Stimulated activated naive B cell treated with anti-CD40 and anti-IgM and Interleukin-4, amounts not matched to agents 10 μg/mL and 1 μg/mL and 100 μg/mL, for 72 hours (primary cell): Measurements from ENCODE around the gene CHRM4.

Source experiments
- ATAC-seq, 2 donors: fragments of 150-1000 bp; cut with Tn5 transposase; replicated peaks; 2 replicates each; pipeline ENCODE4 v1.10.0; 2021; ENCODE audit warnings: moderate library complexity in 1 of 2
- DNase-seq: peaks from one replicate; pipeline ENCODE4 v3.0.0; 2021
- H3K27ac Mint-ChIP-seq: one replicate; pipeline ENCODE4 v1.8.0; 2022; ENCODE audit warnings: mild to moderate bottlenecking, mixed read lengths
- H3K27me3 Mint-ChIP-seq, 2 donors: one replicate each; pipeline ENCODE4 v1.8.0; 2022; ENCODE audit warnings: mixed read lengths in 2 of 2
- H3K36me3 Mint-ChIP-seq, 2 donors: one replicate each; pipeline ENCODE4 v1.8.0; 2022; ENCODE audit warnings: mixed read lengths in 2 of 2, mild to moderate bottlenecking in 1 of 2
- H3K4me1 Mint-ChIP-seq, 2 donors: one replicate each; pipeline ENCODE4 v1.8.0; 2022; ENCODE audit warnings: mixed read lengths in 2 of 2, mild to moderate bottlenecking in 1 of 2
- H3K4me3 Mint-ChIP-seq, 2 donors: one replicate each; pipeline ENCODE4 v1.8.0; 2022; ENCODE audit warnings: mild to moderate bottlenecking in 2 of 2, mixed read lengths in 2 of 2, moderate library complexity in 1 of 2
- H3K9me3 Mint-ChIP-seq, 2 donors: one replicate each; pipeline ENCODE4 v1.8.0; 2022; ENCODE audit warnings: mixed read lengths in 2 of 2, mild to moderate bottlenecking in 1 of 2

CHRM4 gene

GRCh38 chr11:46347637-46348311, 43.8 kb downstream of the CHRM4 start:
- Mint-ChIP-seq H3K27me3 (peaks cover 3 to 6% of the 10 kb centered on the region in 2 donors), H3K9me3 (no peaks in the 10 kb centered on the region), H3K36me3 (no peaks in the 10 kb centered on the region), H3K4me3 (peak overlapping the region; percentile 78 to 82), H3K4me1 (peaks cover 43 to 61% of the 10 kb centered on the region in 2 donors), H3K27ac (peak overlapping the region; percentile 66)
- DNase-seq (no peak), ATAC-seq (peak; percentile 2)

GRCh38 chr11:46346886-46347636, 44.5 kb downstream of the CHRM4 start, which contains the start of gene DGKZ:
TSS of gene DGKZ (plus strand) at chr11:46347463. CDS start at chr11:46347660, 197 bp downstream.
- peak within 1 kb of the TSS; percentile 78 to 84 for H3K4me3 Mint-ChIP-seq
- H3K9me3 Mint-ChIP-seq, result no peaks in the 10 kb centered on the region
- DNase-seq (peak; percentile 89), ATAC-seq (peak; percentile 83 to 87)
- H3K27ac Mint-ChIP-seq, result peak within 1 kb of the TSS; percentile 66
- peaks cover 41 to 54% of the 10 kb centered on the region in 2 donors for H3K4me1 Mint-ChIP-seq
- H3K27me3 Mint-ChIP-seq, result peaks cover 3 to 6% of the 10 kb centered on the region in 2 donors
- H3K36me3 Mint-ChIP-seq, result no peaks in the 10 kb centered on the region

- Mint-ChIP-seq H3K27me3 (peaks cover 6 to 10% of the 10 kb centered on the region in 2 donors), H3K4me3 (peak overlapping the region; percentile 78 to 84), H3K4me1 (peaks cover 33 to 43% of the 10 kb centered on the region in 2 donors), H3K36me3 (no peaks in the 10 kb centered on the region), H3K9me3 (no peaks in the 10 kb centered on the region), H3K27ac (no peak overlapping the region)
- ATAC-seq, result no peak
- DNase-seq, result no peak
Observed at GRCh38 chr11:46345881-46346484, 45.6 kb downstream of the CHRM4 start.

- DNase-seq, result no peak
- H3K27me3 Mint-ChIP-seq, result peaks cover 6 to 10% of the 10 kb centered on the region in 2 donors
- H3K27ac Mint-ChIP-seq, result peak overlapping the region; percentile 44
- peaks cover 33 to 42% of the 10 kb centered on the region in 2 donors for H3K4me1 Mint-ChIP-seq
- peak; percentile 4 to 6 for ATAC-seq
- H3K9me3 Mint-ChIP-seq, result no peaks in the 10 kb centered on the region
- no peaks in the 10 kb centered on the region for H3K36me3 Mint-ChIP-seq
- peak overlapping the region; percentile 78 to 84 for H3K4me3 Mint-ChIP-seq
Observed at GRCh38 chr11:46345131-46345597, 46.4 kb downstream of the CHRM4 start.

GRCh38 chr11:46343520-46343919, 48.1 kb downstream of the CHRM4 start:
- no peak for DNase-seq

GRCh38 chr11:46342239-46342638, 49.3 kb downstream of the CHRM4 start:
- peaks cover 22 to 28% of the 10 kb centered on the region in 2 donors for H3K4me1 Mint-ChIP-seq
- no peak for ATAC-seq
- H3K4me3 Mint-ChIP-seq, result no peak overlapping the region
- no peaks in the 10 kb centered on the region for H3K36me3 Mint-ChIP-seq
- peaks cover 22 to 26% of the 10 kb centered on the region in 2 donors for H3K27me3 Mint-ChIP-seq
- H3K9me3 Mint-ChIP-seq, result no peaks in the 10 kb centered on the region
- DNase-seq, result no peak
- no peak overlapping the region for H3K27ac Mint-ChIP-seq

More at GRCh38 chr11:46343520-46343919, 48.1 kb downstream of the CHRM4 start:
- H3K27ac Mint-ChIP-seq, result no peak overlapping the region
- ATAC-seq, result no peak
- peaks cover 11 to 16% of the 10 kb centered on the region in 2 donors for H3K27me3 Mint-ChIP-seq
- no peak overlapping the region for H3K4me3 Mint-ChIP-seq
- no peaks in the 10 kb centered on the region for H3K9me3 Mint-ChIP-seq
- no peaks in the 10 kb centered on the region for H3K36me3 Mint-ChIP-seq
- peaks cover 25 to 32% of the 10 kb centered on the region in 2 donors for H3K4me1 Mint-ChIP-seq

- no peak for DNase-seq
- peaks cover 30% of the 10 kb centered on the region in 2 donors for H3K27me3 Mint-ChIP-seq
- H3K36me3 Mint-ChIP-seq, result no peaks in the 10 kb centered on the region
- no peak overlapping the region for H3K4me3 Mint-ChIP-seq
- H3K9me3 Mint-ChIP-seq, result no peaks in the 10 kb centered on the region
- peaks cover 17 to 22% of the 10 kb centered on the region in 2 donors for H3K4me1 Mint-ChIP-seq
- ATAC-seq, result no peak
- H3K27ac Mint-ChIP-seq, result no peak overlapping the region
Observed at GRCh38 chr11:46341454-46341853, 50.1 kb downstream of the CHRM4 start.

GRCh38 chr11:46339816-46340215, 51.8 kb downstream of the CHRM4 start:
- no peak for ATAC-seq
- Mint-ChIP-seq H3K9me3 (no peaks in the 10 kb centered on the region), H3K27me3 (peaks cover 40 to 43% of the 10 kb centered on the region in 2 donors), H3K4me3 (no peak overlapping the region), H3K27ac (peak overlapping the region; percentile 42), H3K36me3 (no peaks in the 10 kb centered on the region), H3K4me1 (peaks cover 3 to 5% of the 10 kb centered on the region in 2 donors)
- DNase-seq, result no peak

- H3K27ac Mint-ChIP-seq, result no peak overlapping the region
- no peaks in the 10 kb centered on the region for H3K9me3 Mint-ChIP-seq
- no peak overlapping the region for H3K4me3 Mint-ChIP-seq
- DNase-seq (no peak), ATAC-seq (no peak)
- H3K27me3 Mint-ChIP-seq, result peaks cover 47 to 49% of the 10 kb centered on the region in 2 donors
- H3K4me1 Mint-ChIP-seq, result peaks cover 3 to 5% of the 10 kb centered on the region in 2 donors
- H3K36me3 Mint-ChIP-seq, result no peaks in the 10 kb centered on the region
Observed at GRCh38 chr11:46338988-46339666, 52.4 kb downstream of the CHRM4 start.

- no peaks in the 10 kb centered on the region for H3K9me3 Mint-ChIP-seq
- DNase-seq (no peak), ATAC-seq (no peak)
- no peak overlapping the region for H3K4me3 Mint-ChIP-seq
- no peaks in the 10 kb centered on the region for H3K36me3 Mint-ChIP-seq
- H3K27me3 Mint-ChIP-seq, result peaks cover 52 to 55% of the 10 kb centered on the region in 2 donors
- no peak overlapping the region for H3K27ac Mint-ChIP-seq
- peaks cover 3 to 9% of the 10 kb centered on the region in 2 donors for H3K4me1 Mint-ChIP-seq
Observed at GRCh38 chr11:46338636-46338987, 53.0 kb downstream of the CHRM4 start.

- Mint-ChIP-seq H3K36me3 (no peaks in the 10 kb centered on the region), H3K9me3 (no peaks in the 10 kb centered on the region), H3K4me3 (no peak overlapping the region), H3K27me3 (peaks cover 58% of the 10 kb centered on the region in 2 donors), H3K4me1 (peaks cover 5 to 17% of the 10 kb centered on the region in 2 donors), H3K27ac (no peak overlapping the region)
- DNase-seq (no peak), ATAC-seq (no peak)
Observed at GRCh38 chr11:46337626-46338345, 53.8 kb downstream of the CHRM4 start.

GRCh38 chr11:46336563-46337180, 54.9 kb downstream of the CHRM4 start:
- no peak for ATAC-seq
- H3K36me3 Mint-ChIP-seq, result no peaks in the 10 kb centered on the region
- no peak overlapping the region for H3K27ac Mint-ChIP-seq
- peaks cover 8 to 23% of the 10 kb centered on the region in 2 donors for H3K4me1 Mint-ChIP-seq
- no peak overlapping the region for H3K4me3 Mint-ChIP-seq
- peaks cover 64 to 67% of the 10 kb centered on the region in 2 donors for H3K27me3 Mint-ChIP-seq
- H3K9me3 Mint-ChIP-seq, result no peaks in the 10 kb centered on the region
- DNase-seq, result no peak

GRCh38 chr11:46335890-46336562, 55.5 kb downstream of the CHRM4 start:
- no peak for ATAC-seq
- no peak overlapping the region for H3K27ac Mint-ChIP-seq

More at GRCh38 chr11:46335890-46336562, 55.5 kb downstream of the CHRM4 start:
- no peak for DNase-seq
- no peaks in the 10 kb centered on the region for H3K9me3 Mint-ChIP-seq
- H3K36me3 Mint-ChIP-seq, result no peaks in the 10 kb centered on the region
- H3K4me3 Mint-ChIP-seq, result no peak overlapping the region
- peaks cover 64 to 73% of the 10 kb centered on the region in 2 donors for H3K27me3 Mint-ChIP-seq
- peaks cover 11 to 24% of the 10 kb centered on the region in 2 donors for H3K4me1 Mint-ChIP-seq
